Fibroblast of mammary gland (primary cell): Measurements from ENCODE around the gene SYNC.

ENCODE experiments used
- DNase-seq: peaks from one replicate; pipeline ENCODE4 v3.0.0-alpha.2; 2010; ENCODE audit warnings: low read depth
- H3K4me3 ChIP-seq: 2 replicates; pipeline ENCODE4 v1.5.1; 2011; ENCODE audit warnings: low read depth, mild to moderate bottlenecking, low read length, moderate library complexity; ENCODE audit not compliant: control insufficient read depth
- CTCF ChIP-seq: conservative IDR thresholded peaks from 2 replicates; pipeline ENCODE4 v1.5.1; 2011; ENCODE audit warnings: low read depth, low read length, inconsistent platforms; ENCODE audit not compliant: control insufficient read depth, insufficient read depth

SYNC gene

GRCh38 chr1:32695098-32695904 lies 7.3 kb downstream of the SYNC start:
- no peak for TF ChIP-seq CTCF
- DNase-seq: peak; percentile 69

GRCh38 chr1:32693455-32694174 lies 9.0 kb downstream of the SYNC start:
- no peak for TF ChIP-seq CTCF
- no peak for DNase-seq
- no peak overlapping the region for H3K4me3 ChIP-seq

More at GRCh38 chr1:32695098-32695904, 7.3 kb downstream of the SYNC start:
- H3K4me3 ChIP-seq: no peak overlapping the region

GRCh38 chr1:32686387-32686786 lies 16.2 kb downstream of the SYNC start:
- H3K4me3 ChIP-seq: no peak overlapping the region
- no peak for TF ChIP-seq CTCF
- no peak for DNase-seq

GRCh38 chr1:32685498-32685897 lies 17.1 kb downstream of the SYNC start:
- H3K4me3 ChIP-seq: no peak overlapping the region
- DNase-seq: no peak
- TF ChIP-seq CTCF: no peak

GRCh38 chr1:32684167-32684811 lies 18.3 kb downstream of the SYNC start:
- peak; percentile 72 for DNase-seq
- TF ChIP-seq CTCF: no peak
- H3K4me3 ChIP-seq: no peak overlapping the region

GRCh38 chr1:32683397-32683796 lies 19.2 kb downstream of the SYNC start:
- TF ChIP-seq CTCF: no peak

More at GRCh38 chr1:32683397-32683796, 19.2 kb downstream of the SYNC start:
- H3K4me3 ChIP-seq: no peak overlapping the region
- DNase-seq: no peak
